ENCODE data around the gene RBM10. TPM values are rescaled to one million over a fixed set of nuclear protein-coding genes. Genes with fewer than 3 reads are reported as not detected.

The RBM10 gene
- total RNA-seq, 1 donor from 2014 or later, result 74.6 TPM

- Mint-ChIP-seq H3K4me1 (ENCODE audit: low read depth, unreplicated experiment) (peaks cover 2% of the 10 kb centered on the region), H3K36me3 (ENCODE audit: unreplicated experiment) (no peaks in the 10 kb centered on the region), H3K4me3 (ENCODE audit: unreplicated experiment) (peak overlapping the region; percentile 78), H3K27ac (ENCODE audit: unreplicated experiment) (peak overlapping the region; percentile 20), H3K9me3 (ENCODE audit: unreplicated experiment) (peaks cover 7% of the 10 kb centered on the region), H3K27me3 (ENCODE audit: unreplicated experiment) (peaks cover 7% of the 10 kb centered on the region)
- DNase-seq, result no peak
- TF ChIP-seq CTCF (IDR thresholded peaks at IDR 0.05; ENCODE audit: partially characterized antibody, unreplicated experiment), result no peak
Measured at GRCh38 chrX:47146936-47147859, 2.2 kb downstream of the RBM10 start.

- Mint-ChIP-seq H3K36me3 (ENCODE audit: unreplicated experiment) (no peaks in the 10 kb centered on the region), H3K27me3 (ENCODE audit: unreplicated experiment) (peaks cover 7% of the 10 kb centered on the region), H3K27ac (ENCODE audit: unreplicated experiment) (no peak overlapping the region), H3K4me1 (ENCODE audit: low read depth, unreplicated experiment) (no peaks in the 10 kb centered on the region), H3K4me3 (ENCODE audit: unreplicated experiment) (no peak overlapping the region), H3K9me3 (ENCODE audit: unreplicated experiment) (peaks cover 6% of the 10 kb centered on the region)
- DNase-seq, result no peak
- no peak for TF ChIP-seq CTCF (IDR thresholded peaks at IDR 0.05; ENCODE audit: partially characterized antibody, unreplicated experiment)
Measured at GRCh38 chrX:47148946-47149345, 3.9 kb downstream of the RBM10 start.

GRCh38 chrX:47151435-47151834 lies 6.4 kb downstream of the RBM10 start:
- H3K4me1 Mint-ChIP-seq (ENCODE audit: low read depth, unreplicated experiment), result no peaks in the 10 kb centered on the region
- no peak for DNase-seq
- H3K27ac Mint-ChIP-seq (ENCODE audit: unreplicated experiment), result no peak overlapping the region
- no peaks in the 10 kb centered on the region for H3K27me3 Mint-ChIP-seq (ENCODE audit: unreplicated experiment)
- no peaks in the 10 kb centered on the region for H3K36me3 Mint-ChIP-seq (ENCODE audit: unreplicated experiment)
- H3K9me3 Mint-ChIP-seq (ENCODE audit: unreplicated experiment), result peaks cover 3% of the 10 kb centered on the region
- H3K4me3 Mint-ChIP-seq (ENCODE audit: unreplicated experiment), result no peak overlapping the region
- TF ChIP-seq CTCF (IDR thresholded peaks at IDR 0.05; ENCODE audit: partially characterized antibody, unreplicated experiment), result no peak

GRCh38 chrX:47156611-47157520 lies 11.8 kb downstream of the RBM10 start:
- DNase-seq, result no peak
- Mint-ChIP-seq H3K9me3 (ENCODE audit: unreplicated experiment) (peaks cover 1% of the 10 kb centered on the region), H3K27me3 (ENCODE audit: unreplicated experiment) (no peaks in the 10 kb centered on the region), H3K4me3 (ENCODE audit: unreplicated experiment) (no peak overlapping the region), H3K27ac (ENCODE audit: unreplicated experiment) (no peak overlapping the region), H3K36me3 (ENCODE audit: unreplicated experiment) (no peaks in the 10 kb centered on the region), H3K4me1 (ENCODE audit: low read depth, unreplicated experiment) (no peaks in the 10 kb centered on the region)
- no peak for TF ChIP-seq CTCF (IDR thresholded peaks at IDR 0.05; ENCODE audit: partially characterized antibody, unreplicated experiment)

Data from glutamatergic neuron (in vitro differentiated cells).